Activated CD4-positive, alpha-beta memory T cell treated with anti-CD3 and anti-CD28 coated beads for 36 hours (primary cell): ENCODE measurements around the gene AFF3. TPM values are rescaled to one million over a fixed set of nuclear protein-coding genes. Genes with fewer than 3 reads are reported as not detected.

Experiments
- CTCF ChIA-PET: fragments of 350-600 bp; sonication (Branson Sonifier 250); formaldehyde crosslinking; loops from one replicate; lab custom pipeline; 2021; ENCODE audit warnings: antibody characterized with exemption, inconsistent platforms; lab: Charles Lee
- POLR2A ChIA-PET: fragments of 350-600 bp; sonication (Branson Sonifier 250); formaldehyde crosslinking; loops from one replicate; lab custom pipeline; 2021; ENCODE audit warnings: antibody characterized with exemption; lab: Charles Lee
- DNase-seq: peaks from one replicate; pipeline ENCODE4 v3.0.0-alpha.2; 2020
- H3K27ac Mint-ChIP-seq: one replicate; pipeline ENCODE4 v1.8.0; 2021; ENCODE audit warnings: mixed read lengths
- H3K27me3 Mint-ChIP-seq: one replicate; pipeline ENCODE4 v1.8.0; 2021; ENCODE audit warnings: mixed read lengths
- H3K36me3 Mint-ChIP-seq: one replicate; pipeline ENCODE4 v1.8.0; 2021; ENCODE audit warnings: mixed read lengths
- H3K4me1 Mint-ChIP-seq: one replicate; pipeline ENCODE4 v1.8.0; 2021; ENCODE audit warnings: low read depth, mixed read lengths
- H3K4me3 Mint-ChIP-seq: one replicate; pipeline ENCODE4 v1.8.0; 2021; ENCODE audit warnings: mild to moderate bottlenecking, mixed read lengths
- H3K9me3 Mint-ChIP-seq: one replicate; pipeline ENCODE4 v1.8.0; 2021; ENCODE audit warnings: mixed read lengths
- intact Hi-C: fragments of 100-400 bp; cut with micrococcal nuclease; formaldehyde crosslinking; loops from one replicate; pipeline ENCODE4 v1.15.1; 2023
- total RNA-seq, 2 experiments: library from RNA; stranded (reverse); gene quantifications; one replicate each; pipeline ENCODE4 v1.2.3, GENCODE V29; 2021

The AFF3 gene
- total RNA-seq, 2 experiments from 2014 or later: 0.22 to 0.59 TPM

DNA sequence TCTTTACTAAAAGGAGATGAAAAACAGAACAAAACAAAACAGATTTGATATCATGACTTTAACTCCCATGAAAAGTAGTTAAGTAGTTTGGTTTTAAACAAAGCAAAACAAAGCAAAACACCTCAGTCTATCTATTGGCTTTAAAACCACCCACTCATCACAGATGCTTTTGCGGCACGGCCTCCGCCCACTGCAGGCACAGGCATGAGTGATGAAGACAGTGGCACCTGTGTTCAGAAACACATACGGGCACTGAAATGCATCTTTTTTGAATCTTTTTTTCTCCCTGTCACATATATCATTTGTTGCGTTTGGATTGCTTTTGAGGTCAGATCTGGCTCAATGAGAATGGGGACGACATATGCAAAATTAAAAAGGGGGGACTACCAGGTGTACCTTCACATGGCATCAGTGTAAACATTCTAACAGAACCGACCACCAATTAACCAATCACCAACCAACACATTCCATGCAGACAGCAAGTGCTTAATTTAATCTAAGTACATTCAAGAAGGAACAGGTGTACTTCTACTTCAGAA, 505.2 kb downstream of the AFF3 start:
- intact Hi-C loops: no loop called here

DNA sequence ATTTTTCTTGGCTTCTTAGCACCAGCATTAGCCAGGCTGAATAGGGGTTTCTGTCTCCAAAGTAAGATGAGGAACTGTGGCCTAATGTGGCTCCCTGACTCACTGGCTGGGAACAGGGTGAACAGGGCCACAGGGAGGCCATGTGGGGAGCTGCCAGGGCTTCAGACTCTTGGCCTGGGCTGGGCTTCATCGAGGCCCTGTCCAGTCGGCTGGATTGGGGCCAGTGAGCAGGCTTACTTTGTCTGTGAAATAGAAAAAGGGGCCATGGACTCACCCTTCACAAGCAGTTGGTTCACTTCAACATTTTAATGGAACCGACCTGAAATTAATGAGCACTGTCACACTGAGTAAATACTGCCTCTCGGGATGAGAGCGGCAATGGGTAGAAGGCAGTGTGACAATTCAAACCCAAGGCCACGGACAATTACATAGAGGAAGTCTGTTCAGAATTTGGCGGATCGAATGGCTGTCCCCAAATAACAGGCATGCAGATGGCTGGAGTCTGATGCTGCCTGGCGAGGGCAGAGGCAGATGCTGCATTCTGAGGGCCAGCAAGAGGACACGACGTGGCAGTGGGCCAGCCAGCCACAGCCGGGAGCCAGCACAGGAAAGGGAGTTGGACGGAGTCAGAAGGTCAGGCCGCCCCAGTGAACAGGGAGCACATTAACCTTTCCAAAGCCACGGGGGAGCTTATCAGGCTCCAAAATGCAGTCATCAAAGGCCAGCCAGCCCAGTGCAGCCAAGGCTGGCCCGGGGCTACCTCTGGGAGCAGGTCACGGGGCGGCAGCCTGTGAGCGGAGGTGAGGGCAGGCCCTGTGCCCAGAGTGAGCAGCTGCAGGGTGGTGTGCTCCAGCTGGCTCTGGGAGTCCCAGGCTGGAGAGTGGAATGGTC, 506.0 kb downstream of the AFF3 start:
- POLR2A ChIA-PET: no interaction called here
- Mint-ChIP-seq H3K4me1 (no peaks in the 10 kb centered on the region), H3K27me3 (no peaks in the 10 kb centered on the region), H3K27ac (no peak overlapping the region), H3K9me3 (peaks cover 14% of the 10 kb centered on the region), H3K36me3 (no peaks in the 10 kb centered on the region), H3K4me3 (no peak overlapping the region)
- CTCF ChIA-PET: no interaction called here
- intact Hi-C loops: no loop called here
- DNase-seq: no peak

More for the DNA sequence above, 505.2 kb downstream of the AFF3 start:
- Mint-ChIP-seq H3K27ac (no peak overlapping the region), H3K4me1 (no peaks in the 10 kb centered on the region), H3K9me3 (peaks cover 14% of the 10 kb centered on the region), H3K4me3 (no peak overlapping the region), H3K27me3 (no peaks in the 10 kb centered on the region), H3K36me3 (no peaks in the 10 kb centered on the region)
- DNase-seq: no peak
- CTCF ChIA-PET: no interaction called here
- POLR2A ChIA-PET: no interaction called here

DNA sequence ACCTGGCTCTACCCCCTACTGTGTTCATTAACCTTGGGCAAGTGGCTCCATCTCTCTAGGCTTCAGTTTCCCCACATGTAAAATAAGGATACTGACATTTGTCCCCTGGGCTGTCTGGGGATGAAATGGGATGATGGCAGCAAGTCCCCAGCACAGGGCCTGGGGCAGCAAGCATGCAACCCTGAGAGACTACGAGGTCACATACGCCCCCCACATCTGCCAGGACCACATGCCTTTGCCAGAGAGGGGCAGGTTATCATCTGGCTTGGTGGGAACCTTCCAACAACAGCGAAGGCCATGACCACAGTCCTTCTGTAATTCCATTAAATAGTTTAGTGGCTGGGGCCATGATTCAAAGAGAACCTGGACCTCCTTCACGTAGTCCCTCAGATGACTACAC, 506.7 kb downstream of the AFF3 start:
- no peaks in the 10 kb centered on the region for H3K27me3 Mint-ChIP-seq
- no peak overlapping the region for H3K27ac Mint-ChIP-seq
- no peaks in the 10 kb centered on the region for H3K4me1 Mint-ChIP-seq

DNA sequence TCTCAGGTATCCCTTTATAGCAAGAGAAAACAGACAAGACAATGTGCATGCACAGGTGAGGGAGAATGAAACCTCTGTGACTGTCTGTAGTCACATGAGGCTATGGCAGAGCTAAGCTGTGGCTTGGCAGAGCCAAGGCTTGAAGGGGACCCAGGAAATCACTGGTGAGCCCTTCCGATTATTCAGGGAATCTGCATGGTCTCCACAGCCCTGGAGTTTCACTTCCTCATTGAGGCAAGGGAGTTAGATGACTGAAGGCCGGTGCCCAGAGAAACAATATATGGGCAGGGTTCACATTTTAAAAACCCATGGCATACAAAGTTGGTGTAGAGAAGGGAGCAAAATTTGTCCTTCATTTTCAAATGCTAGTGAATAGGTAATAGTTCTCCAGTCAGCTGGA, 508.2 kb downstream of the AFF3 start:
- Mint-ChIP-seq H3K36me3 (no peaks in the 10 kb centered on the region), H3K9me3 (peaks cover 14% of the 10 kb centered on the region), H3K4me3 (no peak overlapping the region), H3K4me1 (no peaks in the 10 kb centered on the region), H3K27ac (no peak overlapping the region), H3K27me3 (no peaks in the 10 kb centered on the region)
- intact Hi-C loops: no loop called here
- DNase-seq: no peak
- POLR2A ChIA-PET: no interaction called here
- CTCF ChIA-PET: no interaction called here

More for the DNA sequence above, 506.7 kb downstream of the AFF3 start:
- no peak for DNase-seq
- Mint-ChIP-seq H3K4me3 (no peak overlapping the region), H3K9me3 (peaks cover 14% of the 10 kb centered on the region), H3K36me3 (no peaks in the 10 kb centered on the region)
- POLR2A ChIA-PET: no interaction called here
- CTCF ChIA-PET: no interaction called here
- intact Hi-C loops: no loop called here

DNA sequence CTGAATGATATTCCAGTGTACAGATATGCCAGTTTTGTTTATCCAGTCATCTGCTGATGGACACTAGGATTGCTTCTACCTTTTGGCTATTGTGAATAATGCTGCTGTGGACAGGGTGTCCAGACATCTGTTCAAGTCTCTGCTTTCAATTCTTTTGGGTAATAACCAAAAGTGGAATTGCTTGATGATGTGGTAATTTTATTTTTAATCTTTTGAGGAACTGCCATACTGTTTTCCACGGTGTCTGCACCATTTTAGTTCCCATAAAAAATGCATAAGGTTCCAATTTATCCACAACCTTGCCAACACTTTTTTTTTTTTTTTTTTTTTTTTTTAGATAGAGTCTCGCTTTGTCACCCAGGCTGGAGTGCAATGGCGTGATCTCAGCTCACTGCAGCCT, 510.7 kb downstream of the AFF3 start:
- H3K9me3 Mint-ChIP-seq: peaks cover 14% of the 10 kb centered on the region
- H3K27me3 Mint-ChIP-seq: no peaks in the 10 kb centered on the region
- ChIA-PET CTCF (no interaction called here), POLR2A (no interaction called here)
- no peaks in the 10 kb centered on the region for H3K4me1 Mint-ChIP-seq
- no peak overlapping the region for H3K4me3 Mint-ChIP-seq
- no peak overlapping the region for H3K27ac Mint-ChIP-seq
- DNase-seq: no peak
- H3K36me3 Mint-ChIP-seq: no peaks in the 10 kb centered on the region
- intact Hi-C loops: no loop called here

DNA sequence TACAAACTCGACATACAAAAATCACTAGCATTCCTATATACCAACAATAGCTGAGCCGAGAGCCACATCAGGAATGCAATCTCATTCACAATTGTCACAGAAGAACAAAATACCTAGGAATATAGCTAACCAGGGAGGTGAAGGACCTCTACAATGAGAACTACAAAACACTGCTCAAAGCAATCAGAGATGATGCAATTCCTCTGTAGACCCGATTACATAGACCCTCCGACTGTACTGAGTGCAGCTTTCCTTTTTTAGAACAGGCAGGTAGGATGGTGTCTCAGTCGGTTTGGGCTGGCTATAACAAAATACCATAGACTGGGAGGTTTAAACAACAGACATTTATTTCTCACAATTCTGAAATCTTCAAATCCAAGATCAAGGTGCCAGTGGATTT, 513.1 kb downstream of the AFF3 start:
- CTCF ChIA-PET: no interaction called here
- peaks cover 14% of the 10 kb centered on the region for H3K9me3 Mint-ChIP-seq
- POLR2A ChIA-PET: no interaction called here

DNA sequence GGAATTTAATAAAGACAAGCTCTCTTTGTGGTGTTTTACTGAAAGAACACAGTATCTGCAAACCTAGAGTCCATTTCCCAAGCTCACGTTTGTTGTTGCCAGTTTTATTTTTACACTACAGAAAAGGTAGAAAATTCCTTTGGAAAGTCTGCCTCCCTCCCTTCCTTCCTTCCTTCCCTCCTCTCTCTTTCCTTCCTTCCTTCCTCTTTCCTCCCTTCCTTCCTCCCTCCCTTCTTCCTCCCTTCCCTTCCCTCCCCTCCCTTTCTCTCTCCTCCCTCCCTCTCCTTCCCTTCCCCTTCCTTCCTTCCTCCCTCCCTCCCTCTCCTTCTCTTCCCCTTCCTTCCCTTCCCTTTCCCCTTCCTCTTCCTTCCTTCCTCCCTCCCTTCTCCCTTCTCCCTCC, 516.2 kb downstream of the AFF3 start:
- H3K4me3 Mint-ChIP-seq: no peak overlapping the region

More for the DNA sequence above, 513.1 kb downstream of the AFF3 start:
- Mint-ChIP-seq H3K27ac (no peak overlapping the region), H3K27me3 (no peaks in the 10 kb centered on the region), H3K4me3 (no peak overlapping the region), H3K4me1 (no peaks in the 10 kb centered on the region), H3K36me3 (no peaks in the 10 kb centered on the region)
- no peak for DNase-seq
- intact Hi-C loops: no loop called here

DNA sequence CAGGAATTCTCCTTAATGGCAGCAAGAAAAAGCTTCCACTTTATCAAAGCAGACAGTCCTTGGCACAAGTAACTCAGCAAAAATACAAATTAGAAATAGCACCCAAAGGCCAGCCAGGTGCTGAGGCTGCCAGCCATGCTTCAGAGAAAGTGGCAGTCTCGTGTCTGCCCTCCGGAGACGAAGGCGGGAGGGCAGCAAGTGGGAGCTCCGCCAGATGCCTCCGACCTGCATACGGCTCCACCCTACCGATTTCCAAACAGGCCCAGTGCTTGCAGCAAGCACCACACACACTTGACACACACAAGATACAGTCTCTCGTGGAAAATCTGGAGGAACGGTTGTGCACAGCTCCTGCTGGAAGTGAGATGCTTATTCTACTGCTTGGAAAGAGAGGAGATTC, 517.7 kb downstream of the AFF3 start:
- Mint-ChIP-seq H3K27me3 (no peaks in the 10 kb centered on the region), H3K4me3 (no peak overlapping the region), H3K27ac (no peak overlapping the region), H3K36me3 (no peaks in the 10 kb centered on the region), H3K9me3 (no peaks in the 10 kb centered on the region), H3K4me1 (no peaks in the 10 kb centered on the region)
- intact Hi-C loops: no loop called here
- CTCF ChIA-PET: no interaction called here
- POLR2A ChIA-PET: no interaction called here
- no peak for DNase-seq

More for the DNA sequence above, 516.2 kb downstream of the AFF3 start:
- Mint-ChIP-seq H3K9me3 (no peaks in the 10 kb centered on the region), H3K4me1 (no peaks in the 10 kb centered on the region), H3K27me3 (no peaks in the 10 kb centered on the region), H3K27ac (no peak overlapping the region), H3K36me3 (no peaks in the 10 kb centered on the region)
- POLR2A ChIA-PET: no interaction called here
- intact Hi-C loops: no loop called here
- DNase-seq: no peak
- CTCF ChIA-PET: no interaction called here

DNA sequence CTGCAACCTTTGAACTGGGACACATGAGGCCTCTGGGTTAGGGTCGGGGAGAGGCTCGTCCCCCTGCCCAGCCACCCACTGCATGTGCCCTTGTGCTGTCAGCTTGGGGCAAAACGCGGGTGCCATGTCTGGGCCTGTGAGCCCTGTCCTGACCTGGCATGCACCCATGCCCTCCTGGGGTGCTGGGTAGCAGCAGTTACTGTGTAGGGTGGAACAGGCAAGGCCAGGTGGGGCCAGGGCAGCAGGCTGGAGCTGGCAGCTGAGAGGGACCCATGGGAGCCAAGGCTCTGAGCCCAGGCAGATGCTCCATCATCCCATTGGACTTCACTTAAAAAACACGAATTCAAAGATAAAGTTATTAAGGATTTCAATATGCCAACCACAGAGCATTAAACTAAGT, 518.8 kb downstream of the AFF3 start:
- intact Hi-C loops: no loop called here
- POLR2A ChIA-PET: no interaction called here

DNA sequence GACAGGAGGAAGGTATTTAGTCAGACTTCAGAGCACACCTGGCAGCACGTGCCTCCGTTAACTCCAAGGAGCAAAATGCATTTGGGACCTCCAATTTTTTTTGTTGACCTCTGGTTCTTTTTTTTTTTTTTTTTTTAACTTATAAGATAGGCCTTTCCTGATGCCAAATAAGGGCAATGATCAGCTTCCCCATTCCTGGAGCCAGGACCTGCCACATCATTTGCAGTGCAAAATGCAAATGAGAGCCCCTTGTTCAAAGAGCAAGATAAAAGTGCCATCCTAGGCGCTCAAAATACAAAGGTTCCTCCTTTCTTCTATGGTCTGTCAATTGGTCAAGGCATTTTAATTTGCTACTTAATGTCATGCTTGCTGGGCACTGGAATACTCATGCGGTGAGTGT, 519.4 kb downstream of the AFF3 start:
- POLR2A ChIA-PET: no interaction called here
- CTCF ChIA-PET: no interaction called here
- H3K9me3 Mint-ChIP-seq: no peaks in the 10 kb centered on the region
- no peaks in the 10 kb centered on the region for H3K36me3 Mint-ChIP-seq
- no peaks in the 10 kb centered on the region for H3K4me1 Mint-ChIP-seq
- DNase-seq: no peak
- no peaks in the 10 kb centered on the region for H3K27me3 Mint-ChIP-seq
- no peak overlapping the region for H3K27ac Mint-ChIP-seq
- no peak overlapping the region for H3K4me3 Mint-ChIP-seq
- intact Hi-C loops: no loop called here

More for the DNA sequence above, 518.8 kb downstream of the AFF3 start:
- no peak for DNase-seq
- no peaks in the 10 kb centered on the region for H3K4me1 Mint-ChIP-seq
- CTCF ChIA-PET: no interaction called here
- H3K27ac Mint-ChIP-seq: no peak overlapping the region
- no peak overlapping the region for H3K4me3 Mint-ChIP-seq
- no peaks in the 10 kb centered on the region for H3K27me3 Mint-ChIP-seq
- no peaks in the 10 kb centered on the region for H3K36me3 Mint-ChIP-seq
- H3K9me3 Mint-ChIP-seq: no peaks in the 10 kb centered on the region

DNA sequence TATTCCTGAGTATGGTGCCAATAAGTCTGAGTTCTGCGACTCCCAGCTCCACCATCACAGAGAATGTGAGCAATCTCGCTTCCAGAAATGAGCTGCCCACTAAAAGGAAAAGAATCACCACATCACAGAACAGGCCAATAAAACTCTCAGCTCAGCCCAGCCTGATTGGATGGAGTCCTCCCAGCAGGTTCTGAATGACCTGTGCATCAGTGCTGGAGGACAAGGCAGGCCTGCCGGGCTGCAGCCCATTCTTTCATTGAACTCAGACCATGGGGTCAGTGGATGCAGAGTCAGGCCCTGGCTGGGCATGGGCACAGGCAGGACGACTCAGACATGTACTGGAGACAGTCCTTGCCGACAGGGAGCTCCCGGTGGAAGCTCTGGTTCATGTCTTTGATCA, 519.9 kb downstream of the AFF3 start:
- intact Hi-C loops: no loop called here
- Mint-ChIP-seq H3K4me3 (no peak overlapping the region), H3K27me3 (no peaks in the 10 kb centered on the region), H3K9me3 (no peaks in the 10 kb centered on the region), H3K36me3 (no peaks in the 10 kb centered on the region), H3K27ac (no peak overlapping the region), H3K4me1 (no peaks in the 10 kb centered on the region)
- POLR2A ChIA-PET: no interaction called here
- no peak for DNase-seq
- CTCF ChIA-PET: no interaction called here

DNA sequence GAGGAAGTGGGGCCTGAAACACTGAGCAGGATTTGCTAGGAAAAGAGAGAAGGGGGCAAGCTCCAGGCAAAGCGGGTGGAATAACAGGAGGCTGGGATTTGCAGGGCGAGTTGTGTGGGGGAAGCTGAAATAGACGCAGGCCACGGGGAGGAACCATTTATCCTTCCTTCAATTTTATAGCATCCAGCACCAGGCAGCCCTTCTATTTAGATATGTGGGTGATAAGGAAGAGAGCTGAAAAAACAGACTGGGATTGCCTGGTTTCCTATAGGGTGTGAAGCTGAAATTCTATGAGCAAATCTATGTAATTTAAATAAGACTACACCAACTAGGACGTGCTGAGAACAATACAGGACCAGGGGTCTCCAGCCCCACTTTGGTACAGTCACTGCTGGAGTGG, 520.6 kb downstream of the AFF3 start:
- intact Hi-C loops: no loop called here
- Mint-ChIP-seq H3K4me3 (no peak overlapping the region), H3K27ac (no peak overlapping the region), H3K27me3 (no peaks in the 10 kb centered on the region), H3K4me1 (no peaks in the 10 kb centered on the region), H3K9me3 (no peaks in the 10 kb centered on the region), H3K36me3 (no peaks in the 10 kb centered on the region)
- ChIA-PET CTCF (no interaction called here), POLR2A (no interaction called here)
- DNase-seq: no peak

DNA sequence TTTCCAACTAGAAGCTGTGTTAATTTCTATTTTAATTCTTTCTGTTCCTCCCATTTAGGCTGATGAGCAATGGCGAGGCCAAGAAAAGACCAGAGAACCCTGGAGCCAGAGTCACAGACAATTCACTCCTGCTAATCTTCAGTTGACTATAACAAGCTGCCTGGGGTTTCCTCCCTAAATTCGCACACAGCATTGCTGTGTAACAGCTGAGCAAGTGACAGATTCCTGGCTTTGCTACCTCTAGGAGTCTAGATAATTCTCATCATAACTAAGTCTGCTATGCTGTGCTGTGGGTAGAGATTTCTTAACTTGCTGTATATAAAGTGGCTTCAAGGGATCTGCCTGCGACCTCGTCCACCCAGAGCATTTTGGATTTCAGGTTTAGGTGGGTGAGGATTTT, 521.3 kb downstream of the AFF3 start:
- H3K4me1 Mint-ChIP-seq: no peaks in the 10 kb centered on the region
- no peaks in the 10 kb centered on the region for H3K9me3 Mint-ChIP-seq
- H3K4me3 Mint-ChIP-seq: no peak overlapping the region
- no peak for DNase-seq
- no peak overlapping the region for H3K27ac Mint-ChIP-seq
- intact Hi-C loops: no loop called here
- ChIA-PET POLR2A (interaction anchor here (0.5 kb wide), 1 partner anchor 371 kb away, joined by 3 read pairs; no protein-coding TSS in a partner anchor), CTCF (no interaction called here)
- no peaks in the 10 kb centered on the region for H3K36me3 Mint-ChIP-seq
- H3K27me3 Mint-ChIP-seq: no peaks in the 10 kb centered on the region
